ENCODE results near the gene ALCAM.

DNA sequence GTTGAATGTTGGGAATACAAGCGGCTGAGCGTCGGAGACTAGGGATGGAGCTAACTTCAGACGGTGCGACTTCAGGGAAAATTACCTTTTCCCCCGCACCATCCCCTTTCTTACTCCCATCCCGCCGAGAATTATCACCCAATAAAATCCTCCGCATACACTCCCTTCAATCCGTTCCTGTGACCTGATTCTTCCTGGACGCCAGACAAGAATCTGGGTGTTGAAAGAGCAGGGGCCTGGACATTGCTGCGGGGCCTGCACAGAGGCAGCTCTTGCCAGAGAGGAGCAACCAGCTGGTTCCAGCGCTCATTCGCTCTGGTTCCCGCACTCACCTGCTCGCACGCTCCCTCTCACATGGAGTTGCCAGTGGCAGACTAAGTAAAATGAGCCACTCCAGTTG lies 241.9 kb downstream of the ALCAM start:
- TF ChIP-seq YY1 (IDR thresholded peaks at IDR 0.05; ENCODE audit: insufficient read depth, insufficient read length) (no peak), ZNF274 (IDR thresholded peaks at IDR 0.05; ENCODE audit: low read depth, low read length) (no peak)

All from NT2/D1 (cell line).